Endodermal cell (in vitro differentiated cells): ENCODE data around the gene BAZ2A. TPM values are rescaled to one million over a fixed set of nuclear protein-coding genes. Genes with fewer than 3 reads are reported as not detected.

ENCODE experiments used
- DNase-seq: peaks from one replicate; pipeline ENCODE4 v3.0.0-alpha.2; 2017
- H3K27ac ChIP-seq: 2 replicates; pipeline ENCODE4 v1.5.1; 2013; ENCODE audit warnings: mild to moderate bottlenecking, low read depth, low read length, moderate library complexity
- H3K27me3 ChIP-seq: 2 replicates; pipeline ENCODE4 v1.6.1; 2013; ENCODE audit warnings: mild to moderate bottlenecking, low read length, moderate library complexity; ENCODE audit not compliant: insufficient read depth, control insufficient read depth, poor library complexity, severe bottlenecking
- H3K36me3 ChIP-seq: 2 replicates; pipeline ENCODE4 v1.7.0; 2013; ENCODE audit warnings: mild to moderate bottlenecking, low read length, moderate library complexity; ENCODE audit not compliant: control insufficient read depth, insufficient read depth
- H3K4me1 ChIP-seq: one replicate; pipeline ENCODE4 v1.7.0; 2013; ENCODE audit warnings: low read length; ENCODE audit not compliant: control insufficient read depth, insufficient read depth
- H3K4me3 ChIP-seq: 2 replicates; pipeline ENCODE4 v1.5.1; 2013; ENCODE audit warnings: mild to moderate bottlenecking, low read length, moderate library complexity
- H3K9ac ChIP-seq: 2 replicates; pipeline ENCODE4 v1.6.1; 2013; ENCODE audit warnings: mild to moderate bottlenecking, low read length, moderate library complexity; ENCODE audit not compliant: poor library complexity, severe bottlenecking; ENCODE audit errors: extremely low read depth
- H3K9me3 ChIP-seq: 2 replicates; pipeline ENCODE4 v1.6.1; 2013; ENCODE audit warnings: mild to moderate bottlenecking, low read length, moderate library complexity; ENCODE audit not compliant: control insufficient read depth
- H3K27ac Mint-ChIP-seq: 2 replicates; pipeline ENCODE4 v1.8.0; 2020; ENCODE audit warnings: mixed read lengths
- H3K27me3 Mint-ChIP-seq: 2 replicates; pipeline ENCODE4 v1.8.0; 2021; ENCODE audit warnings: mild to moderate bottlenecking, mixed read lengths; ENCODE audit not compliant: insufficient read depth
- H3K36me3 Mint-ChIP-seq: 2 replicates; pipeline ENCODE4 v1.8.0; 2020; ENCODE audit warnings: low read depth, mixed read lengths
- H3K4me1 Mint-ChIP-seq: 2 replicates; pipeline ENCODE4 v1.8.0; 2020; ENCODE audit warnings: mixed read lengths
- H3K4me3 Mint-ChIP-seq: 2 replicates; pipeline ENCODE4 v1.8.0; 2020; ENCODE audit warnings: mild to moderate bottlenecking, moderate library complexity, mixed read lengths
- H3K9me3 Mint-ChIP-seq: 2 replicates; pipeline ENCODE4 v1.8.0; 2020; ENCODE audit warnings: mild to moderate bottlenecking, mixed read lengths
- WGBS, 2 experiments: methylation state at CpG; one replicate each; pipeline versions ENCODE4 v1.1.5 to v1.1.7; 2013; ENCODE audit warnings: missing lambda C conversion rate in 2 of 2, mixed read lengths in 1 of 2; ENCODE audit not compliant: insufficient coverage in 1 of 2, insufficient read length in 1 of 2; 5-methylcytosine and 5-hydroxymethylcytosine counted together
- total RNA-seq, 2 donors: library from RNA; stranded (reverse); fragmentation: NEBNext Ultra II Directional in 1 of 2; extraction: Animal tissue kit (Norgen Biotek cat#: 25700) in 1 of 2; gene quantifications; 2 replicates in 1 of 2; 3 replicates in 1 of 2; pipeline ENCODE4 v1.2.1, GENCODE V29; 2021
- TF ChIP-seq, protein P1 (sequence below): fragments of 200-600 bp; sonication (generic); conservative IDR thresholded peaks from 2 replicates; pipeline ENCODE4 v1.5.0; 2021; ENCODE audit warnings: antibody characterized with exemption, mild to moderate bottlenecking

The BAZ2A gene
- total RNA-seq, 2 donors from 2014 or later, result 125 to 137 TPM

- H3K27ac ChIP-seq, result no peak overlapping the region
- TF ChIP-seq, protein P1, sequence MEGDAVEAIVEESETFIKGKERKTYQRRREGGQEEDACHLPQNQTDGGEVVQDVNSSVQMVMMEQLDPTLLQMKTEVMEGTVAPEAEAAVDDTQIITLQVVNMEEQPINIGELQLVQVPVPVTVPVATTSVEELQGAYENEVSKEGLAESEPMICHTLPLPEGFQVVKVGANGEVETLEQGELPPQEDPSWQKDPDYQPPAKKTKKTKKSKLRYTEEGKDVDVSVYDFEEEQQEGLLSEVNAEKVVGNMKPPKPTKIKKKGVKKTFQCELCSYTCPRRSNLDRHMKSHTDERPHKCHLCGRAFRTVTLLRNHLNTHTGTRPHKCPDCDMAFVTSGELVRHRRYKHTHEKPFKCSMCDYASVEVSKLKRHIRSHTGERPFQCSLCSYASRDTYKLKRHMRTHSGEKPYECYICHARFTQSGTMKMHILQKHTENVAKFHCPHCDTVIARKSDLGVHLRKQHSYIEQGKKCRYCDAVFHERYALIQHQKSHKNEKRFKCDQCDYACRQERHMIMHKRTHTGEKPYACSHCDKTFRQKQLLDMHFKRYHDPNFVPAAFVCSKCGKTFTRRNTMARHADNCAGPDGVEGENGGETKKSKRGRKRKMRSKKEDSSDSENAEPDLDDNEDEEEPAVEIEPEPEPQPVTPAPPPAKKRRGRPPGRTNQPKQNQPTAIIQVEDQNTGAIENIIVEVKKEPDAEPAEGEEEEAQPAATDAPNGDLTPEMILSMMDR, result no peak
- Mint-ChIP-seq H3K4me1 (peaks cover 20% of the 10 kb centered on the region), H3K9me3 (peaks cover under 1% of the 10 kb centered on the region), H3K27ac (no peak overlapping the region), H3K36me3 (peaks cover 65% of the 10 kb centered on the region), H3K27me3 (no peaks in the 10 kb centered on the region), H3K4me3 (no peak overlapping the region)
- no peak overlapping the region for H3K4me3 ChIP-seq
- DNase-seq, result no peak
- 99 to 100% methylated on average over 2 to 5 of the region's 6 CpGs for WGBS, 2 experiments
- no peaks in the 10 kb centered on the region for H3K9me3 ChIP-seq
- no peaks in the 10 kb centered on the region for H3K27me3 ChIP-seq
- peaks cover 75% of the 10 kb centered on the region for H3K36me3 ChIP-seq
- H3K4me1 ChIP-seq, result no peaks in the 10 kb centered on the region
- H3K9ac ChIP-seq, result no peak overlapping the region
Measured at GRCh38 chr12:56641219-56641618, 11.1 kb upstream of the BAZ2A start.

DNA sequence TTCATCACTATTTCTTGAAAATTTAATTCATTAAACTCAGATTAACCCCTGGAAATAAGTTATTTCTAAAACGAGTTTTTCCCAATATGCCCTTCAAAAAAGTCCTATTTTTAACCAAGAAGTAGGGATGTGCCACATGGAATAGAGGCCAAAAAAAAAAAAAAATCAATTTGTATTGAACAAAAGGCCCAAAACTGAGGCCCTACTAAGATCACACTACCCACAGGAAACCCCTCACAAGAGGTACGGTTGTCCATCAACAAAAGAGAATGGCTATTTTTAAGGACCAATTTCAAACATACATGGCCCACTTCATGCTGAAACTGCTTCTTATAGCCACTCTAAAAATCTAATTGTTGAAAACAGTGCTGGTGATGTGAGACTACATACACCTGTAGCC lies 7.5 kb upstream of the BAZ2A start:
- no peaks in the 10 kb centered on the region for H3K9me3 ChIP-seq
- H3K36me3 ChIP-seq, result peaks cover 50% of the 10 kb centered on the region
- H3K4me1 Mint-ChIP-seq, result peaks cover 34% of the 10 kb centered on the region
- no peaks in the 10 kb centered on the region for H3K27me3 Mint-ChIP-seq
- no peak for DNase-seq
- H3K36me3 Mint-ChIP-seq, result peaks cover 45% of the 10 kb centered on the region
- H3K4me3 ChIP-seq, result no peak overlapping the region
- H3K27ac Mint-ChIP-seq, result peak overlapping the region; percentile 58
- TF ChIP-seq, protein P1, result no peak
- peak overlapping the region; percentile 89 for H3K27ac ChIP-seq
- no peaks in the 10 kb centered on the region for H3K27me3 ChIP-seq
- H3K9me3 Mint-ChIP-seq, result no peaks in the 10 kb centered on the region
- 70% methylated on average over 2 of the region's 2 CpGs; no CpG with 5 or more reads in 1 of the 2 experiments for WGBS, 2 experiments
- H3K9ac ChIP-seq, result no peak overlapping the region
- no peak overlapping the region for H3K4me3 Mint-ChIP-seq
- peaks cover 9% of the 10 kb centered on the region for H3K4me1 ChIP-seq

GRCh38 chr12:56636675-56637540 lies 6.8 kb upstream of the BAZ2A start:
- Histone ChIP-seq H3K9me3 (no peaks in the 10 kb centered on the region), H3K27me3 (no peaks in the 10 kb centered on the region), H3K4me3 (peak overlapping the region; percentile 98), H3K36me3 (peaks cover 43% of the 10 kb centered on the region), H3K27ac (peak overlapping the region; percentile 89), H3K9ac (peak overlapping the region; percentile 50), H3K4me1 (peaks cover 10% of the 10 kb centered on the region)
- peaks cover 40% of the 10 kb centered on the region for H3K4me1 Mint-ChIP-seq
- peak; percentile 100 for DNase-seq
- TF ChIP-seq, protein P1, result peak; percentile 72
- H3K27me3 Mint-ChIP-seq, result no peaks in the 10 kb centered on the region
- 7 to 13% methylated on average over 3 to 12 of the region's 12 CpGs for WGBS, 2 experiments
- H3K4me3 Mint-ChIP-seq, result peak overlapping the region; percentile 92
- peaks cover 38% of the 10 kb centered on the region for H3K36me3 Mint-ChIP-seq
- peak overlapping the region; percentile 100 for H3K27ac Mint-ChIP-seq
- no peaks in the 10 kb centered on the region for H3K9me3 Mint-ChIP-seq
